HepG2 (cell line): Measurements from ENCODE around the gene DLG2. TPM values are rescaled to one million over a fixed set of nuclear protein-coding genes. Genes with fewer than 3 reads are reported as not detected.
A peak's percentile ranks its signal among the peaks of the same experiment; 100 is the strongest.

Source experiments
- ATAC-seq: fragments of 200-7000 bp; cut with Tn5 transposase; 3 replicates; pipeline ENCODE4 v1.9.1; 2020; ENCODE audit warnings: mild to moderate bottlenecking, moderate library complexity
- BruUV-seq: library from RNA; stranded (reverse); fragments of 400-500 nt; replicated peaks from 2 replicates; lab custom pipeline; 2021; lab: Mats Ljungman, UMichigan
- CTCF ChIA-PET: fragments of 300-600 bp; formaldehyde crosslinking; extraction: SDS; loops from one replicate; lab custom pipeline; 2021; ENCODE audit warnings: low total read pairs, inconsistent platforms, low intra/inter-chr PET ratio; lab: Yijun Ruan, JAX
- POLR2A ChIA-PET: fragments of 350-600 bp; sonication (Branson Sonifier 250); formaldehyde crosslinking; loops from one replicate; lab custom pipeline; 2020; ENCODE audit warnings: antibody characterized with exemption, inconsistent platforms; lab: Yijun Ruan, JAX
- DNase-seq: peaks from one replicate; pipeline ENCODE4 v3.0.0-alpha.2; 2015; ENCODE audit warnings: low spot score
- FAIRE-seq: peaks from 3 replicates; lab custom pipeline; 2011; peaks lifted over from hg19 to GRCh38; lab: Jason Lieb, UNC
- H2AFZ ChIP-seq: one replicate; pipeline ENCODE4 v1.6.1; 2011; ENCODE audit warnings: low read length, inconsistent platforms
- H3K27ac ChIP-seq: fragments of 300-600 bp; 3 replicates; pipeline ENCODE4 v1.8.0; 2011; ENCODE audit warnings: mixed run types, mild to moderate bottlenecking, mixed read lengths, low read length, inconsistent platforms; ENCODE audit not compliant: insufficient read depth; ENCODE audit errors: extremely low read length
- H3K27me3 ChIP-seq, 2 experiments: fragments of 200-600 bp in 1 of 2; 2 replicates in 1 of 2; 3 replicates in 1 of 2; pipeline versions ENCODE4 v1.6.0 to v1.8.0; 2011; ENCODE audit warnings: low read length in 2 of 2, mild to moderate bottlenecking in 2 of 2, moderate library complexity in 2 of 2, inconsistent platforms in 1 of 2; ENCODE audit not compliant: insufficient read depth in 2 of 2, control insufficient read depth in 1 of 2
- H3K36me3 ChIP-seq, 2 experiments: fragments of 200-600 bp in 1 of 2; replicated peaks in 1 of 2; 2 replicates in 1 of 2; 3 replicates in 1 of 2; pipeline versions ENCODE4 v1.5.1 to v1.8.0; 2011; ENCODE audit warnings: low read length in 2 of 2, inconsistent platforms in 1 of 2; ENCODE audit not compliant: insufficient read depth in 2 of 2, control insufficient read depth in 1 of 2
- H3K4me1 ChIP-seq: 2 replicates; pipeline ENCODE4 v1.5.1; 2012; ENCODE audit warnings: low read length, inconsistent platforms; ENCODE audit not compliant: insufficient read depth
- H3K4me2 ChIP-seq: 2 replicates; pipeline ENCODE4 v1.6.0; 2011; ENCODE audit warnings: low read depth, low read length, inconsistent platforms
- H3K4me3 ChIP-seq, 3 experiments: fragments of 200-600 bp in 1 of 3; sonication (generic), shearing (Covaris generic) in 1 of 3; replicated peaks in 1 of 3; 2 replicates each; pipeline ENCODE4 v1.5.1; 2011 to 2016; ENCODE audit warnings: low read length in 3 of 3, inconsistent platforms in 2 of 3, low read depth in 2 of 3, mild to moderate bottlenecking in 2 of 3, control low read depth in 1 of 3, mixed read lengths in 1 of 3; ENCODE audit not compliant: insufficient read depth in 1 of 3
- H3K79me2 ChIP-seq: one replicate; pipeline ENCODE4 v1.6.1; 2011; ENCODE audit warnings: low read length, inconsistent platforms; ENCODE audit not compliant: insufficient read depth
- H3K9ac ChIP-seq: 2 replicates; pipeline ENCODE4 v1.6.0; 2011; ENCODE audit warnings: mild to moderate bottlenecking, low read depth, low read length, inconsistent platforms; ENCODE audit not compliant: insufficient read depth
- H3K9me3 ChIP-seq: 2 replicates; pipeline ENCODE4 v1.5.1; 2012; ENCODE audit warnings: mild to moderate bottlenecking, low read length
- H4K20me1 ChIP-seq: 2 replicates; pipeline ENCODE4 v1.6.0; 2011; ENCODE audit warnings: inconsistent platforms, mild to moderate bottlenecking, low read length, moderate library complexity; ENCODE audit not compliant: insufficient read depth
- ARID5B ChIP-seq: IDR thresholded peaks from 2 replicates; pipeline ENCODE4 v1.4.0; 2020; ENCODE audit warnings: mild to moderate bottlenecking, missing genetic modification reagents
- CENPX ChIP-seq: sonication (generic); formaldehyde crosslinking; IDR thresholded peaks from 2 replicates; pipeline ENCODE4 v1.9.0; 2021; ENCODE audit warnings: mild to moderate bottlenecking, missing genetic modification reagents, moderate library complexity
- CSRNP1 ChIP-seq: sonication (generic); formaldehyde crosslinking; IDR thresholded peaks from 2 replicates; pipeline ENCODE4 v1.8.1; 2023; ENCODE audit warnings: mild to moderate bottlenecking, missing genetic modification reagents
- HDAC2 ChIP-seq: sonication (generic); formaldehyde crosslinking; IDR thresholded peaks from 2 replicates; pipeline ENCODE4 v1.4.0; 2020; ENCODE audit warnings: missing genetic modification reagents
- KDM4B ChIP-seq: sonication (generic); formaldehyde crosslinking; IDR thresholded peaks from 2 replicates; pipeline ENCODE4 v1.4.0; 2020; ENCODE audit warnings: missing genetic modification reagents
- MNT ChIP-seq: fragments of 450-650 bp; IDR thresholded peaks from 2 replicates; pipeline ENCODE4 v1.6.1; 2016
- MTA1 ChIP-seq: sonication (generic); formaldehyde crosslinking; IDR thresholded peaks from 2 replicates; pipeline ENCODE4 v1.4.0; 2020; ENCODE audit warnings: missing genetic modification reagents, mild to moderate bottlenecking, borderline replicate concordance
- NR2C2 ChIP-seq: sonication (generic); formaldehyde crosslinking; IDR thresholded peaks from 2 replicates; pipeline ENCODE4 v1.4.0; 2020; ENCODE audit warnings: missing genetic modification reagents, mild to moderate bottlenecking, moderate library complexity, borderline replicate concordance
- PREB ChIP-seq: sonication (generic); formaldehyde crosslinking; IDR thresholded peaks from 2 replicates; pipeline ENCODE4 v1.4.0; 2020; ENCODE audit warnings: missing genetic modification reagents
- SRSF4 ChIP-seq: fragments of 200-400 bp; formaldehyde crosslinking; IDR thresholded peaks from one replicate; pipeline ENCODE4 v1.6.1; 2018; ENCODE audit warnings: mild to moderate bottlenecking, low read depth, low read length, moderate library complexity; ENCODE audit not compliant: poor library complexity, severe bottlenecking
- ZHX1 ChIP-seq: sonication (generic); formaldehyde crosslinking; IDR thresholded peaks from 2 replicates; pipeline ENCODE4 v1.8.1; 2022; ENCODE audit warnings: low read depth, mild to moderate bottlenecking, missing genetic modification reagents
- ZNF543 ChIP-seq: sonication (generic); formaldehyde crosslinking; IDR thresholded peaks from 2 replicates; pipeline ENCODE4 v1.4.0; 2020; ENCODE audit warnings: mild to moderate bottlenecking, missing genetic modification reagents
- ZNF7 ChIP-seq: IDR thresholded peaks from 2 replicates; pipeline ENCODE4 v1.6.1; 2016; ENCODE audit warnings: missing biosample characterization, missing genetic modification reagents
- WGBS: methylation state at CpG from one replicate; pipeline ENCODE4 v1.1.6; 2017; ENCODE audit warnings: low lambda C conversion rate; 5-methylcytosine and 5-hydroxymethylcytosine counted together
- in situ Hi-C: cut with HindIII; loops from 2 replicates; pipeline ENCODE4 v1.10.0; 2017; ENCODE audit warnings: low pct_unique_long_range_greater_than_20kb; ENCODE audit not compliant: extremely low pct_ligation_motif_present
- intact Hi-C: fragments of 100-400 bp; cut with micrococcal nuclease; formaldehyde crosslinking; loops from one replicate; pipeline ENCODE4 v1.10.0; 2022; ENCODE audit not compliant: unreplicated experiment
- polyA plus RNA-seq, 8 experiments: library from polyadenylated mRNA; depleted of rRNA in 3 of 8; stranded (reverse) in 7 of 8; unstranded in 1 of 8; fragments of >200 nt; fragmentation: Illumina TruSeq in 4 of 8; extraction: Trizol in 4 of 8; gene quantifications; 2 replicates each; pipeline versions ENCODE4 v1.2.1 to v1.2.3, GENCODE V29; 2011 to 2016; ENCODE audit warnings: low read depth in 4 of 8, missing spikeins in 1 of 8, mixed read lengths in 1 of 8; ENCODE audit not compliant: insufficient read depth in 1 of 8
- total RNA-seq, 5 experiments: library from RNA; depleted of rRNA; stranded (reverse); fragments of >200 nt; fragmentation: Illumina TruSeq; extraction: Trizol; gene quantifications; 2 replicates each; pipeline ENCODE4 v1.2.3, GENCODE V29; 2016; ENCODE audit warnings: low read depth in 1 of 5

Gene DLG2
- total and polyA plus RNA-seq, 2 of the 13 experiments (the other 11 are each of a cell fraction or from before 2014, with no cell fraction given), result 0.46 to 1.0 TPM

- Histone ChIP-seq H3K4me2 (peak overlapping the region; percentile 37), H2AFZ (no peak overlapping the region), H3K4me3 (0 out of 6 replicates have a peak overlapping the region, but pooled peaks of 1 of the 3 experiments have one; percentile 7), H3K27ac (peak overlapping the region; percentile 11), H3K27me3 (no peaks in the 10 kb centered on the region), H3K9ac (no peak overlapping the region), H4K20me1 (no peaks in the 10 kb centered on the region), H3K79me2 (no peaks in the 10 kb centered on the region), H3K4me1 (peaks cover 24% of the 10 kb centered on the region), H3K9me3 (no peaks in the 10 kb centered on the region), H3K36me3 (no peaks in the 10 kb centered on the region)
- CTCF ChIA-PET, result no interaction called here
- BruUV-seq, result no TSS peak
- in situ Hi-C loops, result no loop called here
- peak; percentile 98 for ATAC-seq
- intact Hi-C loops, result no loop called here
- FAIRE-seq, result peak; percentile 65
- POLR2A ChIA-PET, result no interaction called here
- DNase-seq, result peak; percentile 78
- WGBS, result 2% methylated on average over 6 of the region's 6 CpGs
- no peak for TF ChIP-seq MNT
- no peak for TF ChIP-seq CSRNP1 (CRISPR knock-in tag)
- TF ChIP-seq SRSF4, result no peak
- no peak for TF ChIP-seq MTA1 (CRISPR knock-in tag)
- TF ChIP-seq HDAC2 (CRISPR knock-in tag), result peak; percentile 26; the same call in 1 of the 2 replicates
- no peak for TF ChIP-seq NR2C2
- TF ChIP-seq ARID5B (CRISPR knock-in tag), result peak; percentile 29; the same call in 1 of the 2 replicates
- TF ChIP-seq CENPX, result no peak
- no peak for TF ChIP-seq ZNF543 (CRISPR knock-in tag)
- TF ChIP-seq PREB (CRISPR knock-in tag), result no peak
- no peak for TF ChIP-seq ZNF7 (CRISPR knock-in tag)
- TF ChIP-seq ZHX1 (CRISPR knock-in tag), result no peak
- TF ChIP-seq KDM4B (CRISPR knock-in tag), result no peak
Observed at GRCh38 chr11:83508804-83509203, 2118.3 kb downstream of the DLG2 start.
